Breast epithelium (tissue), 3 donors: ENCODE results near the gene ASAP2.
A peak's percentile ranks its signal among the peaks of the same experiment; 100 is the strongest.

Experiments
- POLR2A ChIP-seq: fragments of 450-650 bp; IDR thresholded peaks from one replicate; pipeline ENCODE4 v1.6.1; 2016; ENCODE audit warnings: antibody characterized with exemption, mild to moderate bottlenecking, moderate library complexity
- POLR2AphosphoS5 ChIP-seq, 3 donors: sonication (generic); formaldehyde crosslinking; IDR thresholded peaks; one replicate each; pipeline ENCODE4 v1.6.1; 2017; ENCODE audit warnings: antibody characterized with exemption in 3 of 3
- TF ChIP-seq, protein P1 (sequence below), 3 donors: fragments of 450-650 bp; IDR thresholded peaks; one replicate each; pipeline ENCODE4 v1.5.1; 2016 to 2017; ENCODE audit warnings: antibody characterized with exemption in 3 of 3, mild to moderate bottlenecking in 3 of 3, moderate library complexity in 3 of 3

DNA sequence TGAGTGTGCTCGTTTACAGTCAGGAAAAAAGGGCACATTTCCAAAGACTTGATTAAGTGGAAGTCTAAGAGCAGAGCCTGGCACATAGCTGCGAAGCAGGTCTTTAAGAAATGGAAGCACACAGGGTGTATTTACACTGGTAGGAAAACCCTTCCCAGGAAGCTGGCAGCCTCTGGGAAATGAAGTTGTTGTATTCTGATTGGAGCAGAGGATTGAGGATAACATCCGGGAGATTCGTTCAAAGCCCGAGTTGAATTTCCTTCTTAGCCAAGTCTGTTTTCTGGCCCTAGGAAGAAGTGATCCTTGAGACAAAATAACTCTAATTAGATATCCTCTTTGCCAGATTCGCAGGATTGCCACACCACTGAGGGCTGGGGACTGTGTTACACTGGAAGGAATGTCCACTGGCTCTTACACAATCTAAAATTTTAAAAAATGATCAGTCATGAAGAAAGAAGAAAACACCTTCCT is 140.8 kb downstream of the ASAP2 start:
- TF ChIP-seq, protein P1, sequence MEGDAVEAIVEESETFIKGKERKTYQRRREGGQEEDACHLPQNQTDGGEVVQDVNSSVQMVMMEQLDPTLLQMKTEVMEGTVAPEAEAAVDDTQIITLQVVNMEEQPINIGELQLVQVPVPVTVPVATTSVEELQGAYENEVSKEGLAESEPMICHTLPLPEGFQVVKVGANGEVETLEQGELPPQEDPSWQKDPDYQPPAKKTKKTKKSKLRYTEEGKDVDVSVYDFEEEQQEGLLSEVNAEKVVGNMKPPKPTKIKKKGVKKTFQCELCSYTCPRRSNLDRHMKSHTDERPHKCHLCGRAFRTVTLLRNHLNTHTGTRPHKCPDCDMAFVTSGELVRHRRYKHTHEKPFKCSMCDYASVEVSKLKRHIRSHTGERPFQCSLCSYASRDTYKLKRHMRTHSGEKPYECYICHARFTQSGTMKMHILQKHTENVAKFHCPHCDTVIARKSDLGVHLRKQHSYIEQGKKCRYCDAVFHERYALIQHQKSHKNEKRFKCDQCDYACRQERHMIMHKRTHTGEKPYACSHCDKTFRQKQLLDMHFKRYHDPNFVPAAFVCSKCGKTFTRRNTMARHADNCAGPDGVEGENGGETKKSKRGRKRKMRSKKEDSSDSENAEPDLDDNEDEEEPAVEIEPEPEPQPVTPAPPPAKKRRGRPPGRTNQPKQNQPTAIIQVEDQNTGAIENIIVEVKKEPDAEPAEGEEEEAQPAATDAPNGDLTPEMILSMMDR (IDR thresholded peaks at IDR 0.05): no peak
- no peak for TF ChIP-seq POLR2A
- TF ChIP-seq POLR2AphosphoS5 (IDR thresholded peaks at IDR 0.05): peak; percentile 27 to 63 (median 53)
